HCT116 (cell line): ENCODE results near the gene MAP1S. TPM values are rescaled to one million over a fixed set of nuclear protein-coding genes. Genes with fewer than 3 reads are reported as not detected.

Source experiments
- ATAC-seq: fragments of 200-7000 bp; cut with Tn5 transposase; 2 replicates; pipeline ENCODE4 v1.9.1; 2020; ENCODE audit warnings: mild to moderate bottlenecking, moderate library complexity
- BruUV-seq: library from RNA; stranded (reverse); fragments of 400-500 nt; replicated peaks from 2 replicates; lab custom pipeline; 2021; lab: Mats Ljungman, UMichigan
- CTCF ChIA-PET: fragments of 300-600 bp; sonication (Branson Sonifier 250); formaldehyde crosslinking; loops from one replicate; lab custom pipeline; 2021; ENCODE audit warnings: antibody characterized with exemption; lab: Charles Lee
- POLR2A ChIA-PET: fragments of 300-600, 350-600 bp; sonication (Branson Sonifier 250); formaldehyde crosslinking; loops from one replicate; lab custom pipeline; 2021; ENCODE audit warnings: antibody characterized with exemption; lab: Charles Lee
- RAD21 ChIA-PET, 2 experiments: fragments of 300-600 bp; sonication (Branson Sonifier 250); formaldehyde crosslinking; loops; one replicate each; lab custom pipeline; 2023; ENCODE audit warnings: low total read pairs in 2 of 2; ENCODE audit not compliant: uncharacterized antibody in 2 of 2, unreplicated experiment in 2 of 2, low non-redundant PET in 1 of 2; lab: Charles Lee
- DNase-seq: peaks from one replicate; pipeline ENCODE4 v3.0.0-alpha.2; 2010; ENCODE audit warnings: low read depth, low spot score
- H2AFZ ChIP-seq: fragments of 200-600 bp; shearing (Covaris generic), sonication (generic); 2 replicates; pipeline ENCODE4 v1.6.1; 2017; ENCODE audit warnings: low read depth, mixed run types, mixed read lengths, antibody characterized with exemption, low read length; ENCODE audit not compliant: poor library complexity, severe bottlenecking
- H3K27ac ChIP-seq: 2 replicates; pipeline ENCODE4 v1.5.1; 2012; ENCODE audit warnings: low read depth, low read length
- H3K27me3 ChIP-seq: fragments of 200-600 bp; sonication (generic); 2 replicates; pipeline ENCODE4 v1.6.1; 2016; ENCODE audit warnings: mixed run types, low read length, mixed read lengths; ENCODE audit not compliant: insufficient read depth
- H3K36me3 ChIP-seq, 2 experiments: fragments of 200-500 bp in 1 of 2; fragments of 200-600 bp in 1 of 2; sonication (Bioruptor generic) in 1 of 2; sonication (generic) in 1 of 2; 2 replicates each; pipeline versions ENCODE4 v1.5.1 to v1.6.1; 2014 to 2016; ENCODE audit warnings: low read length in 2 of 2, inconsistent platforms in 1 of 2, mixed read lengths in 1 of 2, mixed run types in 1 of 2; ENCODE audit not compliant: insufficient read depth in 2 of 2, control insufficient read depth in 1 of 2
- H3K4me1 ChIP-seq, 2 experiments: fragments of 200-600 bp in 1 of 2; sonication (generic) in 1 of 2; 2 replicates each; pipeline versions ENCODE4 v1.5.1 to v1.6.1; 2012 to 2017; ENCODE audit warnings: low read length in 2 of 2, inconsistent platforms in 1 of 2, mild to moderate bottlenecking in 1 of 2, mixed read lengths in 1 of 2, mixed run types in 1 of 2, moderate library complexity in 1 of 2; ENCODE audit not compliant: insufficient read depth in 2 of 2, control insufficient read depth in 1 of 2
- H3K4me2 ChIP-seq: fragments of 200-600 bp; sonication (generic); 2 replicates; pipeline ENCODE4 v1.6.1; 2017; ENCODE audit warnings: mixed run types, low read length, mixed read lengths
- H3K4me3 ChIP-seq, 2 experiments: fragments of 200-600 bp in 1 of 2; sonication (generic) in 1 of 2; replicated peaks in 1 of 2; 2 replicates each; pipeline ENCODE4 v1.5.1; 2011 to 2016; ENCODE audit warnings: low read length in 2 of 2, control low read depth in 1 of 2, low read depth in 1 of 2, mild to moderate bottlenecking in 1 of 2, mixed read lengths in 1 of 2, mixed run types in 1 of 2
- H3K79me2 ChIP-seq: fragments of 200-600 bp; sonication (generic); 2 replicates; pipeline ENCODE4 v1.6.1; 2017; ENCODE audit warnings: mild to moderate bottlenecking, mixed run types, low read length, moderate library complexity, mixed read lengths; ENCODE audit not compliant: insufficient read depth
- H3K9ac ChIP-seq: fragments of 200-600 bp; sonication (generic); 2 replicates; pipeline ENCODE4 v1.6.1; 2016; ENCODE audit warnings: low read length, mixed read lengths
- H3K9me2 ChIP-seq: fragments of 200-600 bp; sonication (generic), shearing (Covaris generic); 2 replicates; pipeline ENCODE4 v1.6.1; 2017; ENCODE audit warnings: mixed run types, mild to moderate bottlenecking, moderate library complexity; ENCODE audit not compliant: insufficient read depth
- H3K9me3 ChIP-seq, 2 experiments: fragments of 200-500 bp in 1 of 2; fragments of 200-600 bp in 1 of 2; sonication (Bioruptor generic) in 1 of 2; sonication (generic) in 1 of 2; 2 replicates each; pipeline ENCODE4 v1.6.1; 2014 to 2017; ENCODE audit warnings: low read length in 2 of 2, mixed read lengths in 2 of 2, inconsistent platforms in 1 of 2, low read depth in 1 of 2, mild to moderate bottlenecking in 1 of 2, mixed run types in 1 of 2, moderate library complexity in 1 of 2; ENCODE audit not compliant: control insufficient read depth in 1 of 2, insufficient read depth in 1 of 2
- H4K20me1 ChIP-seq: fragments of 200-600 bp; sonication (generic), shearing (Covaris generic); 2 replicates; pipeline ENCODE4 v1.6.1; 2017; ENCODE audit warnings: mixed run types, mild to moderate bottlenecking, moderate library complexity; ENCODE audit not compliant: insufficient read depth
- ATF3 ChIP-seq: IDR thresholded peaks from 2 replicates; pipeline ENCODE4 v1.6.1; 2012
- CBX3 ChIP-seq: IDR thresholded peaks from 2 replicates; pipeline ENCODE4 v1.6.1; 2012; ENCODE audit warnings: low read depth
- CEBPB ChIP-seq: IDR thresholded peaks from 2 replicates; pipeline ENCODE4 v1.6.1; 2012; ENCODE audit warnings: low read depth
- EGR1 ChIP-seq: IDR thresholded peaks from 2 replicates; pipeline ENCODE4 v1.6.1; 2012; ENCODE audit warnings: low read depth
- EZH2 ChIP-seq: fragments of 200-600 bp; sonication (generic); IDR thresholded peaks from 2 replicates; pipeline ENCODE4 v1.6.1; 2017; ENCODE audit warnings: antibody characterized with exemption, mixed run types
- EZH2phosphoT487 ChIP-seq: fragments of 200-600 bp; IDR thresholded peaks from 2 replicates; pipeline ENCODE4 v1.6.1; 2018; ENCODE audit warnings: antibody characterized with exemption, borderline replicate concordance
- FOSL1 ChIP-seq: IDR thresholded peaks from 2 replicates; pipeline ENCODE4 v1.6.1; 2012; ENCODE audit warnings: low read depth
- JUND ChIP-seq: IDR thresholded peaks from 2 replicates; pipeline ENCODE4 v1.6.1; 2012
- MAX ChIP-seq: IDR thresholded peaks from 2 replicates; pipeline ENCODE4 v1.6.1; 2012
- RAD21 ChIP-seq: IDR thresholded peaks from 2 replicates; pipeline ENCODE4 v1.6.1; 2012; ENCODE audit warnings: low read depth, mild to moderate bottlenecking
- SP1 ChIP-seq: IDR thresholded peaks from 2 replicates; pipeline ENCODE4 v1.6.1; 2012; ENCODE audit warnings: low read depth
- SRF ChIP-seq: IDR thresholded peaks from 2 replicates; pipeline ENCODE4 v1.6.1; 2012; ENCODE audit warnings: low read depth
- TCF7L2 ChIP-seq: IDR thresholded peaks from 2 replicates; pipeline ENCODE4 v1.7.0; 2011; ENCODE audit warnings: borderline replicate concordance, inconsistent platforms; ENCODE audit not compliant: insufficient read depth, insufficient read length; ENCODE audit errors: extremely low read depth
- ZBTB33 ChIP-seq: IDR thresholded peaks from 2 replicates; pipeline ENCODE4 v1.6.1; 2011; ENCODE audit warnings: mild to moderate bottlenecking, low read length, moderate library complexity; ENCODE audit not compliant: insufficient replicate concordance; ENCODE audit errors: extremely low read depth
- ZNF274 ChIP-seq: fragments of 200-500 bp; sonication (Bioruptor generic); IDR thresholded peaks from 2 replicates; pipeline ENCODE4 v1.6.1; 2014; ENCODE audit warnings: mild to moderate bottlenecking, low read depth, low read length, inconsistent platforms
- intact Hi-C: fragments of 100-400 bp; cut with micrococcal nuclease; formaldehyde crosslinking; loops from 2 replicates; pipeline ENCODE4 v1.10.0; 2022
- total RNA-seq: library from RNA; stranded (reverse); gene quantifications from one replicate; pipeline ENCODE4 v1.2.1, GENCODE V29; 2021; ENCODE audit not compliant: unreplicated experiment
- TF ChIP-seq, protein P1 (sequence below): IDR thresholded peaks from 2 replicates; pipeline ENCODE4 v1.6.1; 2012; ENCODE audit warnings: low read depth

Gene MAP1S
- total RNA-seq, 1 experiment from 2014 or later, result 80.8 TPM

- ATAC-seq, result no peak
Measured at GRCh38 chr19:17749912-17750317, 30.6 kb downstream of the MAP1S start.

More at GRCh38 chr19:17749912-17750317, 30.6 kb downstream of the MAP1S start:
- H3K4me2 ChIP-seq, result no peak overlapping the region
- DNase-seq, result no peak
- no peak overlapping the region for H3K4me3 ChIP-seq
- RAD21 ChIA-PET, result interaction anchor here in 1 of 2 experiments (1.0 kb wide), 1 partner anchor 25 kb away, joined by 4 read pairs; no protein-coding TSS in a partner anchor
- H3K36me3 ChIP-seq, result no peaks in the 10 kb centered on the region
- no TSS peak for BruUV-seq
- no peaks in the 10 kb centered on the region for H3K79me2 ChIP-seq
- no peak overlapping the region for H3K9ac ChIP-seq
- intact Hi-C loops, result no loop called here
- H3K27me3 ChIP-seq, result no peaks in the 10 kb centered on the region
- CTCF ChIA-PET, result no interaction called here
- TF ChIP-seq CEBPB (no peak), CBX3 (no peak), ATF3 (no peak), ZNF274 (no peak), JUND (no peak), ZBTB33 (no peak), SP1 (no peak), SRF (no peak), RAD21 (no peak), EZH2 (no peak), EGR1 (no peak), MAX (no peak), EZH2phosphoT487 (no peak), FOSL1 (no peak), TCF7L2 (no peak)
- TF ChIP-seq, protein P1, sequence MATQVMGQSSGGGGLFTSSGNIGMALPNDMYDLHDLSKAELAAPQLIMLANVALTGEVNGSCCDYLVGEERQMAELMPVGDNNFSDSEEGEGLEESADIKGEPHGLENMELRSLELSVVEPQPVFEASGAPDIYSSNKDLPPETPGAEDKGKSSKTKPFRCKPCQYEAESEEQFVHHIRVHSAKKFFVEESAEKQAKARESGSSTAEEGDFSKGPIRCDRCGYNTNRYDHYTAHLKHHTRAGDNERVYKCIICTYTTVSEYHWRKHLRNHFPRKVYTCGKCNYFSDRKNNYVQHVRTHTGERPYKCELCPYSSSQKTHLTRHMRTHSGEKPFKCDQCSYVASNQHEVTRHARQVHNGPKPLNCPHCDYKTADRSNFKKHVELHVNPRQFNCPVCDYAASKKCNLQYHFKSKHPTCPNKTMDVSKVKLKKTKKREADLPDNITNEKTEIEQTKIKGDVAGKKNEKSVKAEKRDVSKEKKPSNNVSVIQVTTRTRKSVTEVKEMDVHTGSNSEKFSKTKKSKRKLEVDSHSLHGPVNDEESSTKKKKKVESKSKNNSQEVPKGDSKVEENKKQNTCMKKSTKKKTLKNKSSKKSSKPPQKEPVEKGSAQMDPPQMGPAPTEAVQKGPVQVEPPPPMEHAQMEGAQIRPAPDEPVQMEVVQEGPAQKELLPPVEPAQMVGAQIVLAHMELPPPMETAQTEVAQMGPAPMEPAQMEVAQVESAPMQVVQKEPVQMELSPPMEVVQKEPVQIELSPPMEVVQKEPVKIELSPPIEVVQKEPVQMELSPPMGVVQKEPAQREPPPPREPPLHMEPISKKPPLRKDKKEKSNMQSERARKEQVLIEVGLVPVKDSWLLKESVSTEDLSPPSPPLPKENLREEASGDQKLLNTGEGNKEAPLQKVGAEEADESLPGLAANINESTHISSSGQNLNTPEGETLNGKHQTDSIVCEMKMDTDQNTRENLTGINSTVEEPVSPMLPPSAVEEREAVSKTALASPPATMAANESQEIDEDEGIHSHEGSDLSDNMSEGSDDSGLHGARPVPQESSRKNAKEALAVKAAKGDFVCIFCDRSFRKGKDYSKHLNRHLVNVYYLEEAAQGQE, result no peak
- no peaks in the 10 kb centered on the region for H3K9me3 ChIP-seq
- no peak overlapping the region for H3K27ac ChIP-seq
- H3K9me2 ChIP-seq, result no peaks in the 10 kb centered on the region
- no peaks in the 10 kb centered on the region for H4K20me1 ChIP-seq
- H2AFZ ChIP-seq, result no peak overlapping the region
- H3K4me1 ChIP-seq, result peaks cover 3 to 13% of the 10 kb centered on the region in 2 experiments; a peak in 3 of 4 replicates
- POLR2A ChIA-PET, result no interaction called here
